Posterior vena cava (tissue), 2 donors: Measurements from ENCODE around the gene KCNJ11. TPM values are rescaled to one million over a fixed set of nuclear protein-coding genes. Genes with fewer than 3 reads are reported as not detected.
A peak's percentile ranks its signal among the peaks of the same experiment; 100 is the strongest.

Experiments
- DNase-seq: peaks from one replicate; pipeline ENCODE4 v3.0.0-alpha.2; 2020; ENCODE audit warnings: low spot score
- intact Hi-C, 2 donors: fragments of 100-400 bp; cut with DNase I; formaldehyde crosslinking; loops; one replicate each; pipeline versions ENCODE4 v1.14.1 to v1.14.2; 2022 to 2023
- total RNA-seq, 2 donors: library from RNA; stranded (reverse); fragmentation: NEBNext Ultra II Directional; extraction: Animal tissue kit (Norgen Biotek cat#: 25700); gene quantifications; one replicate each; pipeline ENCODE4 v1.2.1, GENCODE V29; 2021
- donor health status: DM: yes; HTN: yes; CAD: no.
- donor health status: DM: yes; HTN: yes; CAD: no.

KCNJ11 gene
- total RNA-seq, 2 donors from 2014 or later: 0.56 to 1.3 TPM

GRCh38 chr11:17411418-17411817 is 23.0 kb upstream of the KCNJ11 start:
- DNase-seq: no peak
- intact Hi-C loops: no loop called here

DNA sequence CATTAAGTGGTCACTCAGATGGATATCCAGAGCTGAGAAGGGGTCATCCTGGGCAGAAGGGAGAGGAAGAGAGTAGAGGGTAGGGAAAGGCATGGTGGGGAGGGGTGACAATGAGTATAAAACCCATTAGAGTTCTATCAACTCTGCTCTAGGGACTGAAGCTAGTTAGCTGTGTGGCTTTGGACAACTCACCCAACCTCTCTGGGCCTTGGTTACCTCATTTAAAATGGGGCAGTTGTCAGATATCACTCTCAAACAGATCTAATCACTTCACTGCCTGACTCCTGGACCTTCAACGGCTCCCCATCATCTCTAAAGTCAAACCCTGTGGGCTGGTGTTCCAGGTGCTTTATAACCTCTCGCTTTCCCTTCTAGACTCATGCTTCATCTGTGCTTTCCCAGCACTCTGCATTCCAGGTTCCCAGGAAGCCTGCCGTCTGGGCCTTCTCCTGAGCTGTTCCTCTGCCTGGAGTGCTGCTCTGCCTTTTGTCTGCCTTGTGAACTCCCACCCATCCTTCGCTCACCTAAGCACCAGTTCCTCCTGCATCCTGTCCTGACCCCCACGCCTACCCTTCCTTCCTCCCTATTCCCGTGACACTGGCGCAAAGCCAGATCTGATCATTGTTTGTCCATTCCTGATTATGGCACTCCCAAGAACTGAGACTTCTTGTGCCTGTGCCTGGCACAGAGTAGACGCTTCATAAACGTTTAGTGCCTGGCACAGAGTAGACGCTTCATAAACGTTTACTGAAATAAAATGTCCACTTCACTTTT is 22.3 kb upstream of the KCNJ11 start:
- intact Hi-C loops: no loop called here
- peak; percentile 55 for DNase-seq

DNA sequence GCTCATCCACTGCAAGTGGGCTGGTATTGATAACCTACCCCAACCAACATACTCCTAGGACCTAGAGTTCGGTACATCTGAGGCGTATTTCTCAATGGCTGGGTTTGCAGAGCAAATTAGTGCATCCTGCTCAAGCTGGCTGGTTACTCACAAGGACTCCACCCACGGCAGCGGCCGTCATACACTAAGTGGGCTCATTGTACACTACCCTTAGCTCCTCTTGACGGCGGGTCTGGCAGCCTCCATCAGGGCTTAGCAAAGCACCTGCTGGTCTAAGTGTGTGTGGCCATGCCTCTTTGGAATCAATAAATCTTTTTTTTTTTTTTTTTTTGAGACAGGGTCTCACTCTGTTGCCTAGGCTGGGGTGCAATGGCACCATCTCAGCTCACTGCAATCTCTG is 20.2 kb upstream of the KCNJ11 start:
- intact Hi-C loops: no loop called here
- DNase-seq: peak; percentile 57

GRCh38 chr11:17408026-17408425 is 19.6 kb upstream of the KCNJ11 start:
- DNase-seq: no peak
- intact Hi-C loops: no loop called here

DNA sequence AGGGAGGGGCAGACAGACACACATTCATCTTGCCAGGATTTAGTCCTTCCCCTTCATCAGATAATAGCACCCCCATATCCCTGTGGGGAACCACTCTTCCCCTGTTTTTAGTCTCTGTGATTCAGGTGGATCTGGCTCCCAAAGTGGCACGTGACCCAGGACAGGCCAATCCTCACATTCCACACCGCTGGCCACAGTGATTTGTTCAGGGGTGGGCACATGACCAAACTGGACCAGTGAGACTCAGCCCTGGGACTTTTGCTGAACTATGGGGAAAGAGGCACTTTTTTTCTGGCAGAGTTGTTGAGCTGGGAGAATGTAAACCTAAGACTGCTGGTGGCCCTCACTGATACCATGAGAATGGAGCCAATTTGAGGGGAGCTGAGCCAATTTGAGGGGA is 19.1 kb upstream of the KCNJ11 start:
- DNase-seq: no peak
- intact Hi-C loops: no loop called here

- DNase-seq: peak; percentile 76
- intact Hi-C loops: no loop called here
Observed at GRCh38 chr11:17406818-17407149, 18.3 kb upstream of the KCNJ11 start.

GRCh38 chr11:17406082-17406817 is 17.8 kb upstream of the KCNJ11 start:
- no peak for DNase-seq
- intact Hi-C loops: no loop called here

DNA sequence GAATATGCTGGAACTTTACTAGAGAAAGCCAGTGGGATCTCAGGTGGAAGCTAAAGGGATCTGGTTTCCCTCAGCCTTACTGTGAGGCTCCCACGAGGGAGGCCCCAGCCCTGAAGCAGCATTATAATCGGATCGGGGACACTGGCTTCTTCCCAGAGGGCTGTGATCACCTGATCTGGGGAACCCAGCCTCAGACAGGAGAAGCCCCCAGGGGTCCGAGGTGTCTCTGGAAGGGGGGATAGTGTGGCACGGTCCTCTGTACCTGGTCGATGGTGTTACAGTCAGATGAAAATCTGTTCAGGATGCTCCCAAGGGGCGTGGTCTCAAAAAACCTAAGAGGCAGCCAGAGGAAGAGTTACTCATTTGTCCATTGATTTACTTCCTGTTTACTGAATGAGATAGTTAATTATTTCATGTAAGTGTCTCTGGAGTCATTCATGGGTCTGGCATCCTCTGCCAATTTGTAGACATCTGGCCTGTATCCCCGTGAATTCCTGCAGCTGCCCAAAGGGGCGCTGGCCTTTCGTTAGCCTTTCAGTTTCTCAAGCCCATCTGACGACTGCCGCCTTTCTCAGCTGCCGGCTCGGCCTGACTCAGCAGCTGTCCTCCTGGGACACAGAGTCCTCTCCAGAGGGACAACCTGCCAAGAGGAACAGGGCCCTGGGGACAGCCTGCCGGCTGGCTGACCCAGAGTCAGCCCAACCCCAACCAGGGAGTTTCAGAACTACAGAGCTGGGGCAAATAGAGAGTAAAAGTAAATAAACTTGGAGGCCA is 17.0 kb upstream of the KCNJ11 start:
- peak; percentile 93 for DNase-seq
- intact Hi-C loops: no loop called here

GRCh38 chr11:17403980-17404759 is 15.7 kb upstream of the KCNJ11 start:
- peak; percentile 59 for DNase-seq
- intact Hi-C loops: no loop called here

GRCh38 chr11:17402486-17402885 is 14.0 kb upstream of the KCNJ11 start:
- peak; percentile 46 for DNase-seq
- intact Hi-C loops: no loop called here

DNA sequence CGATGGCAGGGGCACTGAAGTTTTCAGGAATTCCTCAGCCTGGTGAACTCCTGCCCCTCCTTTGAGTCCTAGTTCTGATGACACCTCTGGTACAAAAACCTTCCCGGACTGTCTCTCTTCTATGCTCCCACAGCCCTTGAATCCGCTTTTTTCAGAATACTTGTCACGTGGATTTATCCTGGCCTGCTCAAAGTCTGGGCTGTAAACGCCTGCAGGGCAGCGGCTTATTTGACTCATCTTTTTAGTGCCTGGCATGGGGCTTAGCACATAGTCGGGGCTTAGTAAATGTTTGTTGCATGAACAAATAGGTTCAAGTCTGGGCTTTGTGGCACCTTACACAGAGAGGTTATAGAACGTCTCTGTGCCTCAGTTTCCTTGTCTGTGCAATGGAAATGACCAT is 13.4 kb upstream of the KCNJ11 start:
- intact Hi-C loops: no loop called here
- DNase-seq: peak; percentile 43

GRCh38 chr11:17401316-17401715 is 12.9 kb upstream of the KCNJ11 start:
- intact Hi-C loops: no loop called here
- no peak for DNase-seq

DNA sequence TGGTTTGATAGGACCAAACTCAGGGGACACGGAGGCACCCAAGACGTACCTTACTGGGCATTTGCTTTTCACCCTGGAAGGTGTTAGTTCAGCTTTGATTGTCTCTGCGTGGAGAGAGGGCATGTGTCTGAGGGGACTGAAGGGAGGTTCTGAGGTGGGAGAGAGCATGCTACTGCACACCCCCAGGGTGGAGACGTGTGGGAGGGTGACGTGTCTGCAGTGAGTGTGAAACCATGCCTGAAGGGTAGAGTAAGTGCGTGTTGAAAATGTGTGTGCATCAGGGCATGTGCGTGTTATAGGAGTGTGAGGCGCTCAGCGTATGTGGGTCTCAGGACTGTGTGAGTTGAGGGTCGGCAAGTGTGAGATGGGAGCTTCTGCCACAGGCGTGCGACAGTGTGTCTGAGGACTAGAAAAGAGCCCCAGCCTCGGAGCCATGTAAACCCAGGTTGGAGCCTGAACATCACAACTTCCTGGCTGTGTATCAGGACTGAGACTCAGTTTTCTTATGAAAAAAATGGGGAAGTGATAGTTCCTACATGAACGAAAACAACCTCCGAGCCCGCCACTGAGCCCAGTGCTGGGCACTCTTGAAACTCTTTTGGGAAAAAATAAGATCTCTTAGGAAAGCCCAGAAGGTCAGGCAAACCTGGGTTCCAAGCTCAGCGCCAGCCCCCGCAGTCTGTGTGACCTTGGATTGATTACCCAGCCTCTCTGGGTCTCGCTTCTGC is 11.8 kb upstream of the KCNJ11 start:
- peak; percentile 64 for DNase-seq
- intact Hi-C loops: no loop called here

- intact Hi-C loops: no loop called here
- DNase-seq: no peak
Observed at GRCh38 chr11:17399236-17399635, 10.8 kb upstream of the KCNJ11 start.

GRCh38 chr11:17397311-17398002 is 9.0 kb upstream of the KCNJ11 start:
- intact Hi-C loops: no loop called here

GRCh38 chr11:17396598-17397310 is 8.3 kb upstream of the KCNJ11 start:
- intact Hi-C loops: no loop called here
- no peak for DNase-seq

More at GRCh38 chr11:17397311-17398002, 9.0 kb upstream of the KCNJ11 start:
- no peak for DNase-seq

- intact Hi-C loops: no loop called here
- no peak for DNase-seq
Observed at GRCh38 chr11:17395978-17396377, 7.5 kb upstream of the KCNJ11 start.

DNA sequence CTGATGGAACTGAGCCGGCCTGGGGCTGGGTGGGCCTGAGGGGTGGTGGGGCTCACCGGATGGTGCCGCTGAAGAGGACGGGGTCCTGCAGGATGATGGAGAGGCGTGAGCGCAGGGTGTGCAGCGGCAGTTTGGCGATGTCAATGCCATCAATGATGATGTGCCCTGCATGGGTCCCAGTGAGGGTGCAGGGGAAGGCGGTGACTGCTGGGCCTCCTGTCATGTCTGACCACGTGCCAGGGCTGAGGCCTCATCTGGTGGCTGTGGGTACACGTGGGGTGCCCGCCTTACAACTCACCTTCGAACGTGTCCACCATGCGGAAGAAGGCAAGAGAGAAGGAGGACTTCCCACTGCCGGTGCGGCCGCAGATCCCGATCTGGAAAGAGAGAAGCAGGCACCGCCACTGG is 7.1 kb upstream of the KCNJ11 start:
- intact Hi-C loops: no loop called here

More for the DNA sequence above, 7.1 kb upstream of the KCNJ11 start:
- peak; percentile 71 for DNase-seq
